CD4-positive, CD25-positive, alpha-beta regulatory T cell (primary cell): ENCODE results near the gene CAPN7. TPM values are rescaled to one million over a fixed set of nuclear protein-coding genes. Genes with fewer than 3 reads are reported as not detected.

Experiments used
- ATAC-seq, 2 donors: fragments of 150-1000 bp; cut with Tn5 transposase; one replicate each; pipeline ENCODE4 v1.10.0; 2021; ENCODE audit warnings: low read depth in 2 of 2, moderate number of reproducible peaks in 2 of 2, moderate library complexity in 1 of 2
- DNase-seq, 3 donors: peaks; one replicate each; pipeline versions ENCODE4 v3.0.0 to v3.0.0-alpha.2; 2012 to 2022; ENCODE audit warnings: mixed read lengths in 1 of 3
- H3K27ac ChIP-seq: one replicate; pipeline ENCODE4 v1.7.0; 2013; ENCODE audit warnings: mild to moderate bottlenecking, low read length; ENCODE audit not compliant: insufficient read depth, poor library complexity, severe bottlenecking
- H3K27me3 ChIP-seq: one replicate; pipeline ENCODE4 v1.7.0; 2013; ENCODE audit warnings: low read length; ENCODE audit not compliant: control insufficient read depth, insufficient read depth
- H3K36me3 ChIP-seq: one replicate; pipeline ENCODE4 v1.7.0; 2013; ENCODE audit warnings: mild to moderate bottlenecking, low read length, moderate library complexity; ENCODE audit not compliant: control insufficient read depth, insufficient read depth
- H3K4me1 ChIP-seq: 2 replicates; pipeline ENCODE4 v1.7.0; 2013; ENCODE audit warnings: mild to moderate bottlenecking, low read length; ENCODE audit not compliant: insufficient read depth, control insufficient read depth, poor library complexity, severe bottlenecking
- H3K4me3 ChIP-seq: one replicate; pipeline ENCODE4 v1.7.0; 2013; ENCODE audit warnings: low read depth, mild to moderate bottlenecking, low read length, moderate library complexity
- H3K9me3 ChIP-seq, 2 experiments: 1 replicate in 1 of 2; 2 replicates in 1 of 2; pipeline ENCODE4 v1.7.0; 2013; ENCODE audit warnings: low read length in 2 of 2, mild to moderate bottlenecking in 1 of 2, moderate library complexity in 1 of 2; ENCODE audit not compliant: control insufficient read depth in 2 of 2
- H3K27ac Mint-ChIP-seq, 3 donors: one replicate each; pipeline ENCODE4 v1.8.0; 2020 to 2022; ENCODE audit warnings: mild to moderate bottlenecking in 3 of 3, mixed read lengths in 3 of 3, moderate library complexity in 2 of 3
- H3K27me3 Mint-ChIP-seq: one replicate; pipeline ENCODE4 v1.8.0; 2022; ENCODE audit warnings: mild to moderate bottlenecking, mixed read lengths
- H3K36me3 Mint-ChIP-seq: one replicate; pipeline ENCODE4 v1.8.0; 2020; ENCODE audit warnings: mixed read lengths
- H3K4me1 Mint-ChIP-seq, 4 donors: one replicate each; pipeline ENCODE4 v1.8.0; 2020 to 2022; ENCODE audit warnings: mixed read lengths in 4 of 4, mild to moderate bottlenecking in 1 of 4
- H3K4me3 Mint-ChIP-seq, 4 donors: one replicate each; pipeline ENCODE4 v1.8.0; 2020 to 2022; ENCODE audit warnings: mild to moderate bottlenecking in 4 of 4, mixed read lengths in 4 of 4, moderate library complexity in 3 of 4
- H3K9me3 Mint-ChIP-seq, 7 donors: one replicate each; pipeline ENCODE4 v1.8.0; 2020 to 2022; ENCODE audit warnings: mixed read lengths in 7 of 7, mild to moderate bottlenecking in 3 of 7, moderate library complexity in 2 of 7
- polyA plus RNA-seq, 4 donors: library from polyadenylated mRNA; unstranded; fragments of 300-500 nt; fragmentation: Illumina TruSeq; gene quantifications; one replicate each; pipeline ENCODE4 v1.2.3, GENCODE V29; 2021
- total RNA-seq: library from RNA; stranded (reverse); gene quantifications from one replicate; pipeline ENCODE4 v1.2.3, GENCODE V29; 2022

The CAPN7 gene
- total and polyA plus RNA-seq, 5 donors from 2014 or later = 21.1 to 62.3 (median 21.7) TPM

- H3K4me1 Mint-ChIP-seq = peaks cover 10 to 89% (median 68%) of the 10 kb centered on the region in 4 donors
- H3K4me1 ChIP-seq = peaks cover 72% of the 10 kb centered on the region
- peak overlapping the region in 3 of 4 donors; percentile 43 to 85 (median 69) for H3K4me3 Mint-ChIP-seq
- H3K27ac ChIP-seq = peak overlapping the region; percentile 77
- H3K4me3 ChIP-seq = no peak overlapping the region
- no peaks in the 10 kb centered on the region for H3K27me3 ChIP-seq
- no peaks in the 10 kb centered on the region for H3K9me3 ChIP-seq
- peaks cover 23% of the 10 kb centered on the region for H3K36me3 Mint-ChIP-seq
- H3K27me3 Mint-ChIP-seq = no peaks in the 10 kb centered on the region
- DNase-seq (no peak), ATAC-seq (no peak)
- H3K27ac Mint-ChIP-seq = peak overlapping the region; percentile 67 to 97 (median 93)
- peaks cover 0 to 5% (median 0%) of the 10 kb centered on the region in 7 donors for H3K9me3 Mint-ChIP-seq
- peaks cover 12% of the 10 kb centered on the region for H3K36me3 ChIP-seq
Measured at GRCh38 chr3:15292765-15293522, 86.9 kb downstream of the CAPN7 start.

- H3K27ac ChIP-seq = no peak overlapping the region
- H3K4me3 ChIP-seq = no peak overlapping the region
- H3K27ac Mint-ChIP-seq = peak overlapping the region; percentile 35 to 72 (median 65)
- no peaks in the 10 kb centered on the region for H3K9me3 ChIP-seq
- ATAC-seq = no peak
- H3K4me1 Mint-ChIP-seq = peaks cover 12 to 77% (median 59%) of the 10 kb centered on the region in 4 donors
- H3K36me3 Mint-ChIP-seq = peaks cover 28% of the 10 kb centered on the region
- peaks cover 5% of the 10 kb centered on the region for H3K27me3 Mint-ChIP-seq
- H3K9me3 Mint-ChIP-seq = peaks cover 0 to 5% (median 0%) of the 10 kb centered on the region in 7 donors
- peak overlapping the region in 1 of 4 donors; percentile 23 for H3K4me3 Mint-ChIP-seq
- H3K27me3 ChIP-seq = no peaks in the 10 kb centered on the region
- peaks cover 68% of the 10 kb centered on the region for H3K4me1 ChIP-seq
- no peak for DNase-seq
- peaks cover 12% of the 10 kb centered on the region for H3K36me3 ChIP-seq
Measured at GRCh38 chr3:15294929-15295328, 88.9 kb downstream of the CAPN7 start.

GRCh38 chr3:15295506-15295905 lies 89.5 kb downstream of the CAPN7 start:
- Mint-ChIP-seq H3K36me3 (peaks cover 29% of the 10 kb centered on the region), H3K9me3 (peaks cover 0 to 5% (median 0%) of the 10 kb centered on the region in 7 donors), H3K27ac (peak overlapping the region in 2 of 3 donors; percentile 10 to 35), H3K4me3 (peak overlapping the region in 1 of 4 donors; percentile 23), H3K4me1 (peaks cover 16 to 78% (median 61%) of the 10 kb centered on the region in 4 donors), H3K27me3 (peaks cover 5% of the 10 kb centered on the region)
- Histone ChIP-seq H3K4me3 (no peak overlapping the region), H3K4me1 (peaks cover 68% of the 10 kb centered on the region), H3K27me3 (no peaks in the 10 kb centered on the region), H3K27ac (no peak overlapping the region), H3K36me3 (peaks cover 12% of the 10 kb centered on the region), H3K9me3 (no peaks in the 10 kb centered on the region)
- DNase-seq (no peak), ATAC-seq (no peak)

- H3K27me3 ChIP-seq = no peaks in the 10 kb centered on the region
- H3K4me1 Mint-ChIP-seq = peaks cover 24 to 73% (median 60%) of the 10 kb centered on the region in 4 donors
- peak overlapping the region in 1 of 3 donors; percentile 54 for H3K27ac Mint-ChIP-seq
- H3K4me3 ChIP-seq = peak overlapping the region; percentile 18
- no peak for ATAC-seq
- peaks cover 5% of the 10 kb centered on the region for H3K27me3 Mint-ChIP-seq
- H3K36me3 ChIP-seq = peaks cover 30% of the 10 kb centered on the region
- no peaks in the 10 kb centered on the region for H3K9me3 ChIP-seq
- no peak for DNase-seq
- H3K4me1 ChIP-seq = peaks cover 59% of the 10 kb centered on the region
- peak overlapping the region in 1 of 4 donors; percentile 39 for H3K4me3 Mint-ChIP-seq
- no peak overlapping the region for H3K27ac ChIP-seq
- H3K36me3 Mint-ChIP-seq = peaks cover 49% of the 10 kb centered on the region
- peaks cover 0 to 5% (median 0%) of the 10 kb centered on the region in 7 donors for H3K9me3 Mint-ChIP-seq
Measured at GRCh38 chr3:15297608-15298350, 91.7 kb downstream of the CAPN7 start.

DNA sequence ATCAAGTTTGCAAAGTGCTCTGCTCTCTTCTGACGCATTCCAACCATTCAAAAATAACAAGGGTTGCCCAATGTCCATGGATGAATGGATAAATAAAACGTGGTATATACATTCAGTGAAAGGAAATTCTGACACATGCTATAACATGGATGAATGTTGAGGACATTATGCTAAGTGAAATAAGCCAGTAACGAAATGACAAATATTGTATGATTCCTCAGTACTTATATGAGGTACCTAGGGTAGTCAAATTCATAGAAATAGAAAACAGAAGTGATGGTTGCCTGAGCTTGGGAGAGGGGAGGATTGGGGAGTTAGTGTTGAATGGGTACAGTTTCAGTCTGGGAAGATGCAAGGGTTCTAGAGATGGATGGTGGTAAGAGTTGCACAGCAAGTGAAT lies 92.5 kb downstream of the CAPN7 start:
- peaks cover 55% of the 10 kb centered on the region for H3K36me3 Mint-ChIP-seq
- H3K36me3 ChIP-seq = peaks cover 37% of the 10 kb centered on the region
- peak overlapping the region in 2 of 4 donors; percentile 34 to 39 for H3K4me3 Mint-ChIP-seq
- ATAC-seq = no peak
- H3K27me3 Mint-ChIP-seq = peaks cover 5% of the 10 kb centered on the region
- H3K4me3 ChIP-seq = no peak overlapping the region
- H3K9me3 Mint-ChIP-seq = peaks cover 0 to 5% (median 0%) of the 10 kb centered on the region in 7 donors
- peaks cover 24 to 75% (median 58%) of the 10 kb centered on the region in 4 donors for H3K4me1 Mint-ChIP-seq
- H3K9me3 ChIP-seq = no peaks in the 10 kb centered on the region
- no peak for DNase-seq
- H3K27ac Mint-ChIP-seq = peak overlapping the region; percentile 3 to 67 (median 34)
- no peak overlapping the region for H3K27ac ChIP-seq
- peaks cover 56% of the 10 kb centered on the region for H3K4me1 ChIP-seq
- no peaks in the 10 kb centered on the region for H3K27me3 ChIP-seq

- H3K27ac Mint-ChIP-seq = peak overlapping the region in 2 of 3 donors; percentile 3 to 67
- H3K4me3 Mint-ChIP-seq = peak overlapping the region in 1 of 4 donors; percentile 34
- Histone ChIP-seq H3K27ac (no peak overlapping the region), H3K9me3 (no peaks in the 10 kb centered on the region), H3K27me3 (no peaks in the 10 kb centered on the region), H3K4me3 (no peak overlapping the region), H3K4me1 (peaks cover 60% of the 10 kb centered on the region), H3K36me3 (peaks cover 43% of the 10 kb centered on the region)
- peaks cover 5% of the 10 kb centered on the region for H3K27me3 Mint-ChIP-seq
- H3K4me1 Mint-ChIP-seq = peaks cover 24 to 76% (median 57%) of the 10 kb centered on the region in 4 donors
- peaks cover 55% of the 10 kb centered on the region for H3K36me3 Mint-ChIP-seq
- peaks cover 0 to 5% (median 0%) of the 10 kb centered on the region in 7 donors for H3K9me3 Mint-ChIP-seq
- no peak for DNase-seq
- ATAC-seq = no peak
Measured at GRCh38 chr3:15299036-15299435, 93.0 kb downstream of the CAPN7 start.

GRCh38 chr3:15300323-15301078 lies 94.5 kb downstream of the CAPN7 start:
- H3K27me3 ChIP-seq = no peaks in the 10 kb centered on the region
- H3K4me3 ChIP-seq = peak overlapping the region; percentile 41
- peak overlapping the region; percentile 16 for H3K27ac ChIP-seq
- Mint-ChIP-seq H3K27ac (peak overlapping the region; percentile 72 to 87 (median 80)), H3K9me3 (peaks cover 0 to 3% (median 0%) of the 10 kb centered on the region in 7 donors), H3K36me3 (peaks cover 47% of the 10 kb centered on the region), H3K27me3 (peaks cover 5% of the 10 kb centered on the region), H3K4me3 (peak overlapping the region; percentile 13 to 69 (median 55)), H3K4me1 (peaks cover 21 to 75% (median 54%) of the 10 kb centered on the region in 4 donors)
- no peaks in the 10 kb centered on the region for H3K9me3 ChIP-seq
- peaks cover 71% of the 10 kb centered on the region for H3K4me1 ChIP-seq
- ATAC-seq = no peak
- H3K36me3 ChIP-seq = peaks cover 38% of the 10 kb centered on the region
- DNase-seq = peak in 1 of 3 donors; percentile 24
